ENCODE results near the gene CEP128.
"Not testable (repeated sequence)": the region's sequence is repeated elsewhere in the genome, so short reads cannot be mapped to it uniquely, and the experiment has no call there.

Gene CEP128

DNA sequence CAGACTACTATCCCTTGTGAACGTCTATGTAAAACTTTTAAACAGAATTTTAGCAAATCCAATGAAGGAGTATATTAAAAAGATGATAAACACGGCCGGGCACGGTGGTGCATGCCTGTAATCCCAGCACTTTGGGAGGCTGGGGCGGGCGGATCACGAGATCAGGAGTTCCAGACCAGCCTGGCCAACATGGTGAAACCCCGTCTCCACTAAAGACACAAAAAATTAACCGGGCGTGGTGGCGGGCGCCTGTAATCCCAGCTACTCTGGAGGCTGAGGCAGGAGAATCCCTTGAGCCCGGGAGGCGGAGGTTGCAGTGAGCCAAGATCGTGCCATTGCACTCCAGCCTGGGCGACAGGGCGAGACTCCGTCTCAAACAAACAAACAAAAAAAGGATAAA is 11.7 kb upstream of the CEP128 start:
- not testable (repeated sequence) for DNase-seq (ENCODE audit: low spot score)

- DNase-seq (ENCODE audit: low spot score): no peak
Observed at GRCh38 chr14:80951491-80951890, 10.0 kb upstream of the CEP128 start.

DNA sequence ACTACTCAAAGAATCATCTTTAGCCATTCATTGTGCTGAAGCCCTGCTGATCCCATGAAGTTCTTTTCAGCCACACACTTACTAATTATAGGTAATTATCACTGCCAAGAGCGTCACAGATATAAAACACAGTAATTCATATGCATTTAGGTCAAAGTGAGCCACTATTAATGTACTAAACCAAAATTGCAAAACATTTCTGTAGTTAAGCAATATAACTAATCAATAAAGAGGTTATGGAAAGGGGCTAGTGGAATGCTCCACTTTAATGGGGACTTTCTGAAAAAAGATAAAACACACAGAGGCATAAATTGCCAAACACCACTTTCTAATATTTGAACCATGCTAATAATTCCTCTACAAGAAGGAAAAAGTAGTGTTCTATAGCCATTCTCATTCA is 6.8 kb upstream of the CEP128 start:
- no peak for DNase-seq (ENCODE audit: low spot score)

GRCh38 chr14:80946797-80947196 is 5.3 kb upstream of the CEP128 start:
- no peak for DNase-seq (ENCODE audit: low spot score)

GRCh38 chr14:80946187-80946586 is 4.6 kb upstream of the CEP128 start:
- DNase-seq (ENCODE audit: low spot score): no peak

DNA sequence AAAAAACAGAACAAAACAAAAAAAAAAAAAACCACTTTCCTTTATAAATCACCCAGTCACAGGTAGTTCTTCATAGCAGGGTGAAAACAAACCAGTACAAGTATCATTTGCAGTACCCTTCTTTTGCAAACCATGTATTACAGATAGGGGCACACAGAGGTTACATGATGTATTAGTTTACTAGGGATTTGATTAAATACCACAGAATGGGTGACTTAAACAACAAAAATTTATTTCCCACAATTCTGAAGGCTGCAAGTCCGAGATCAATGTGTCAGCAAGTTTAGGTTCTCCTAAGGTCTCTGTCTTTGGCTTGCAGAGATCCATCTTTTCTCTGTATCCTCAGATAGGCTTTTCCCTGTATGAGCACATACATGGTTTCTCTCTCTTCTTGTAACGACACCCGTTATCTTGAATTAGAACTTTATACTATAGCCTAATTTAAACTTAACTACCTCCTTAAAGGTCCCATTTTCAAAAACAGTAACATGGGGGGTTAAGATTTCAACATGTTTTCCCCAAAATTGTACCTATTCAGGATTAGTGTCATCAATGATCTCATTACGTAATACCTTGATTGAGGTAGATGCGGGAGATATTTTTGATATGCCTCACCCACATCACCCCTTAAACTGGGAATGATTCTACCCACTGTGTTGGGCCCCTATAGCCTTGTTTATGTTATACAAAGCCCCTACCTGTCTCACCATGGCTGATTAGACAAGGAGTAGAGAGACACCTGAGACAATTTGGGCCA is 3.5 kb upstream of the CEP128 start:
- no peak for DNase-seq (ENCODE audit: low spot score)

- DNase-seq (ENCODE audit: low spot score): no peak
Observed at GRCh38 chr14:80942191-80942600, 658 bp upstream of the CEP128 start.

GRCh38 chr14:80940146-80940545 is 1.4 kb downstream of the CEP128 start:
- DNase-seq (ENCODE audit: low spot score): no peak

- no peak for DNase-seq (ENCODE audit: low spot score)
Observed at GRCh38 chr14:80933686-80934085, 7.9 kb downstream of the CEP128 start.

GRCh38 chr14:80933282-80933681 is 8.3 kb downstream of the CEP128 start:
- DNase-seq (ENCODE audit: low spot score): no peak

- peak; percentile 68 for DNase-seq (ENCODE audit: low spot score)
Observed at GRCh38 chr14:80930836-80931389, 10.6 kb downstream of the CEP128 start.

DNA sequence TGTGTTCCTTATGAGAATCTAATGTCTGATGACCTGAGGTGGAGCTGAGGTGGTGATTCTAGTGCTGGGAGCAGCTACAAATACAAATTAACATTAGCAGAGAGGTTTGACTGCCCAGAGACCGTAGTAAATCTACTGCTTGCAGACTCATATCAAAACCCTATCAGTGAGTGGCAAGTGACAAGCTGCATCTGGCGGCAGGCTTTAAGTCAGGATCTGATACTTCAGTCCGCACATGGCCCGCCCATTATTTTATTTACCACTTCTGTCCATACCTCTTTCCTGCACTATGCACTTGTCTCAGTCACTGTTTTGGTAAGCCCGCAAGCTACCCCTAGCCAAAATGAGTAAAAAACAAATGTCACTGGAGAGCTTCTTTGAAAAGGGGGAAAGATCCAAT is 11.4 kb downstream of the CEP128 start:
- no peak for DNase-seq (ENCODE audit: low spot score)

GRCh38 chr14:80927083-80927989 is 14.2 kb downstream of the CEP128 start:
- DNase-seq (ENCODE audit: low spot score): no peak

- DNase-seq (ENCODE audit: low spot score): no peak
Observed at GRCh38 chr14:80926397-80927082, 15.0 kb downstream of the CEP128 start.

GRCh38 chr14:80924365-80925103 is 17.0 kb downstream of the CEP128 start:
- DNase-seq (ENCODE audit: low spot score): no peak

- DNase-seq (ENCODE audit: low spot score): no peak
Observed at GRCh38 chr14:80923368-80923767, 18.2 kb downstream of the CEP128 start.

DNA sequence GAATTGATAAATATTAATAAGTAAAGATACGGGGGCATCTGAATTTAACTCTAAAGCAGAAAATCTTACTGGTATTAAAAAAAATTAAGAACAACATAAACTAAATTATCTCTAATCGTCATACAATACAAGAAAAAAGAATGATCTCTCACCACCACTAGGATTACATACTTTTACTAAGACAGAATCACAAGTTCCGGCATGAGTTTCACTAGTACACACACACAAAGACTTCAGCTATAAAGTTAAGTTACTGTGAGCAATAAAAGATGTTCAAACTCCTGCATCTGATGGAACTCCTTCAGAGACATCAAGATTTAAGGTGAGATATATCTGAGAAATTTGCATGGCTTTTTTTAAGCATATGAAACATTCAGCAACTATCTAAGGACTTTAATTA is 21.9 kb downstream of the CEP128 start:
- DNase-seq (ENCODE audit: low spot score): no peak

- not testable (repeated sequence) for DNase-seq (ENCODE audit: low spot score)
Observed at GRCh38 chr14:80912013-80912412, 29.5 kb downstream of the CEP128 start.

DNA sequence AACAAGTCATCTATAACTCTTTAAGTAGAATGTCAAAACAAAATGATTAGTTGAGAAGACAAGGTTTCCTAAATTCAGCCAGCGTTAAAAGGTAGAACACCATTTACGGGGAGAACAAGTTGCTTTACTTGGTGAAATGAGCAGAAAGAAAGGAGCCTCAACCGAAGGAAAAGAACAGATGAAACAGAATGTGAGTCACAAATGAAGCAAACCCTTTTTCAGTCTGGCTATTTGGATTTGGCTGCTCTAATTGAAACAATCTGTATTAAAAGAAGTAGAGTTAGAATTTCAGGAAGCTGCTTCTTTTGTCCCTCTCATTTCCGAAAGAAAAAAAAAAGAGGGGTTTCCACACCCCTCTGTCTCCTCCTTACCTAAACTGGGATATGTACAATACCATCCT is 34.6 kb downstream of the CEP128 start:
- DNase-seq (ENCODE audit: low spot score): no peak

DNA sequence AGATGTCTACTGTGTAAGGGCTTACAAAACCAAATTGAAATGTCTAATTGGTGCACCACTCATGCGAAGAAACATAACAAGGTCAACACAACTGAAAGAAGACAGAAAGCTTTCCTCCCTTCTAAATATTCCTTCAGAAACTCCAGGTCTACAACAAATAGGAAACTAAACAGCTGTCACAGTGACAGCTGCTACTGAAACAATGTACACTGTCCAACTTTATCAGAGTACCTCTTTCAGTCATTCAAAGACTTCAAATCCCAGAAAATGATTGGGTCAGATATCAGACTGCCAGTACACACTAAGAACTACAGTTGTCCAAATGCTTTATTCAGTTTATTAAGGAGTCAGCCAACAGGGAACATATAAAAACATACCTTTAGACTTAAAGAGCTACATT is 35.2 kb downstream of the CEP128 start:
- DNase-seq (ENCODE audit: low spot score): no peak

DNA sequence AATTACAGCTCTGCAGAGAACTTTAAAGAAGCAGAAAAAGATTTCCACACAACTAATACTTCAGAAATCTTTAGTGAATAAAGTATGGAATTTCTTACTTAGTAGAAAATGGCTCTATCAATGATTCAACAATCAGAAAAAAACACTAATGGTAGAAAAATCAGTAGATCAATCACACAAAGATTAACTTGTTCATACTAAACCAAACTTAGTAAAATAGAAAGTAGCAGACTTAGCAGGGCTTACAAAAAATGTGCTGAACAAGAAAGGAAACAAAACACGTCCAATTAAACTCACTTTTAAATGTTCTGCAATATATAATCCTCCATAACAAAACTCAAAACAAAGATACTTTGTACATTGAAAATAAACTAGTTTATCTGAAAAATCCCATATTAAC is 38.9 kb downstream of the CEP128 start:
- no peak for DNase-seq (ENCODE audit: low spot score)

DNA sequence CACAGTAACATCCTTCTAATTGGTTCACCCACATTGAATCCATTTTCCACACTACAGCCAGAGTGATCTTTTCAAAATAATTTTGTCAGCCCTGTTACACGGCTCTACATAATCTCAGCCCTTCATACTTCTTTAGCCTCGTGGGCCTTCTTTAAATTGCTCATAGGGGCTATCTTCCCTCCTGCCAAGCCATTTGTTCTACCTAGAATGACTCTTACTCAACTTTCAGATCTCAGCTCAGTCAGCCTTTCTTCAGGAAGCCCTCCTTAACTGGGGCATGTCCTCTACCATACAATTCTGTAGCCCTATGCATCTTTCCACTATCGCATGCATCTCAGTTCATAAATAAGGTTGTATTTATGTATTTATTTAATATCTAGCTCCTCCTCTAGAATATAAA is 39.7 kb downstream of the CEP128 start:
- no peak for DNase-seq (ENCODE audit: low spot score)

All from CD4-positive, alpha-beta T cell treated with Interleukin-6 at 100 ng/mL for 8 hours (primary cell).